ENCODE measurements around the gene TP53AIP1. TPM values are rescaled to one million over a fixed set of nuclear protein-coding genes. Genes with fewer than 3 reads are reported as not detected.

The TP53AIP1 gene
- total RNA-seq, 2 donors from 2014 or later, result not detected

- TF ChIP-seq CTCF (conservative IDR thresholded peaks at IDR 0.05), result no peak
- H3K36me3 ChIP-seq (ENCODE audit: control insufficient read depth, insufficient read depth, low read length), result no peaks in the 10 kb centered on the region
- peak; percentile 68 for DNase-seq
- H3K27ac ChIP-seq (ENCODE audit: low read depth, low read length), result no peak overlapping the region
- no peak overlapping the region for H3K4me3 ChIP-seq (ENCODE audit: low read length)
- H3K9me3 ChIP-seq (ENCODE audit: control insufficient read depth, low read length), result no peaks in the 10 kb centered on the region
- H3K27me3 ChIP-seq (ENCODE audit: control insufficient read depth, insufficient read depth, low read length, poor library complexity, severe bottlenecking), result peaks cover 92% of the 10 kb centered on the region
- no peak overlapping the region for H3K9ac ChIP-seq (ENCODE audit: extremely low read depth, low read length, poor library complexity, severe bottlenecking)
- Mint-ChIP-seq H3K27me3 (ENCODE audit: insufficient read depth) (peaks cover 67% of the 10 kb centered on the region), H3K36me3 (ENCODE audit: low read depth) (no peaks in the 10 kb centered on the region), H3K9me3 (peaks cover 2% of the 10 kb centered on the region), H3K27ac (no peak overlapping the region), H3K4me1 (peaks cover 31% of the 10 kb centered on the region), H3K4me3 (no peak overlapping the region)
- WGBS, 2 experiments (ENCODE audit: insufficient coverage in 1 of 2, insufficient read length in 1 of 2), result 22 to 31% methylated on average over 3 to 10 of the region's 10 CpGs
- H3K4me1 ChIP-seq (ENCODE audit: control insufficient read depth, insufficient read depth, low read length), result peaks cover 13% of the 10 kb centered on the region
Measured at GRCh38 chr11:128902515-128903066, 40.1 kb downstream of the TP53AIP1 start.

GRCh38 chr11:128901653-128902514 lies 40.8 kb downstream of the TP53AIP1 start:
- peaks cover 2% of the 10 kb centered on the region for H3K9me3 Mint-ChIP-seq
- H3K27me3 ChIP-seq (ENCODE audit: control insufficient read depth, insufficient read depth, low read length, poor library complexity, severe bottlenecking), result peaks cover 85% of the 10 kb centered on the region

GRCh38 chr11:128900468-128900867 lies 42.2 kb downstream of the TP53AIP1 start:
- Mint-ChIP-seq H3K4me1 (peaks cover 28% of the 10 kb centered on the region), H3K36me3 (ENCODE audit: low read depth) (no peaks in the 10 kb centered on the region), H3K27me3 (ENCODE audit: insufficient read depth) (peaks cover 60% of the 10 kb centered on the region)

More at GRCh38 chr11:128901653-128902514, 40.8 kb downstream of the TP53AIP1 start:
- peaks cover 64% of the 10 kb centered on the region for H3K27me3 Mint-ChIP-seq (ENCODE audit: insufficient read depth)
- no peak overlapping the region for H3K4me3 ChIP-seq (ENCODE audit: low read length)
- H3K4me1 ChIP-seq (ENCODE audit: control insufficient read depth, insufficient read depth, low read length), result peaks cover 13% of the 10 kb centered on the region
- no peak overlapping the region for H3K27ac ChIP-seq (ENCODE audit: low read depth, low read length)
- no peaks in the 10 kb centered on the region for H3K9me3 ChIP-seq (ENCODE audit: control insufficient read depth, low read length)
- H3K36me3 ChIP-seq (ENCODE audit: control insufficient read depth, insufficient read depth, low read length), result no peaks in the 10 kb centered on the region
- no peak overlapping the region for H3K9ac ChIP-seq (ENCODE audit: extremely low read depth, low read length, poor library complexity, severe bottlenecking)
- no peak overlapping the region for H3K27ac Mint-ChIP-seq
- peaks cover 31% of the 10 kb centered on the region for H3K4me1 Mint-ChIP-seq
- peak overlapping the region; percentile 38 for H3K4me3 Mint-ChIP-seq
- no peak for TF ChIP-seq CTCF (conservative IDR thresholded peaks at IDR 0.05)
- DNase-seq, result peak; percentile 81
- H3K36me3 Mint-ChIP-seq (ENCODE audit: low read depth), result no peaks in the 10 kb centered on the region
- 17 to 20% methylated on average over 19 to 29 of the region's 29 CpGs for WGBS, 2 experiments (ENCODE audit: insufficient coverage in 1 of 2, insufficient read length in 1 of 2)

More at GRCh38 chr11:128900468-128900867, 42.2 kb downstream of the TP53AIP1 start:
- DNase-seq, result no peak
- Mint-ChIP-seq H3K27ac (no peak overlapping the region), H3K9me3 (no peaks in the 10 kb centered on the region), H3K4me3 (no peak overlapping the region)
- no peak for TF ChIP-seq CTCF (conservative IDR thresholded peaks at IDR 0.05)
- WGBS, 2 experiments (ENCODE audit: insufficient coverage in 1 of 2, insufficient read length in 1 of 2), result 84 to 88% methylated on average over 4 of the region's 4 CpGs
- H3K27me3 ChIP-seq (ENCODE audit: control insufficient read depth, insufficient read depth, low read length, poor library complexity, severe bottlenecking), result peaks cover 73% of the 10 kb centered on the region
- no peaks in the 10 kb centered on the region for H3K36me3 ChIP-seq (ENCODE audit: control insufficient read depth, insufficient read depth, low read length)
- no peaks in the 10 kb centered on the region for H3K9me3 ChIP-seq (ENCODE audit: control insufficient read depth, low read length)
- H3K9ac ChIP-seq (ENCODE audit: extremely low read depth, low read length, poor library complexity, severe bottlenecking), result no peak overlapping the region
- H3K27ac ChIP-seq (ENCODE audit: low read depth, low read length), result no peak overlapping the region
- peaks cover 13% of the 10 kb centered on the region for H3K4me1 ChIP-seq (ENCODE audit: control insufficient read depth, insufficient read depth, low read length)
- no peak overlapping the region for H3K4me3 ChIP-seq (ENCODE audit: low read length)
